MCF 10A (cell line): ENCODE data around the gene PC. TPM values are rescaled to one million over a fixed set of nuclear protein-coding genes. Genes with fewer than 3 reads are reported as not detected.

Experiments used
- BruUV-seq: library from RNA; stranded (reverse); fragments of 400-500 nt; replicated peaks from 2 replicates; lab custom pipeline; 2021; lab: Mats Ljungman, UMichigan
- CTCF ChIA-PET: fragments of 300-600 bp; sonication (Branson Sonifier 250); formaldehyde crosslinking; extraction: SDS; loops from one replicate; lab custom pipeline; 2021; ENCODE audit warnings: antibody characterized with exemption, inconsistent platforms; lab: Yijun Ruan, JAX
- POLR2A ChIA-PET: fragments of 300-600, 350-650 bp; sonication (Branson Sonifier 250); formaldehyde crosslinking; extraction: SDS; loops from one replicate; lab custom pipeline; 2020; ENCODE audit warnings: antibody characterized with exemption, inconsistent platforms; lab: Yijun Ruan, JAX
- DNase-seq: peaks from one replicate; pipeline ENCODE4 v3.0.0-alpha.2; 2018; ENCODE audit not compliant: unreplicated experiment
- H3K27ac Mint-ChIP-seq: one replicate; pipeline ENCODE4 v1.8.0; 2022; ENCODE audit warnings: mild to moderate bottlenecking, low read depth, mixed read lengths; ENCODE audit not compliant: unreplicated experiment
- H3K27me3 Mint-ChIP-seq: one replicate; pipeline ENCODE4 v1.8.0; 2022; ENCODE audit warnings: mixed read lengths; ENCODE audit not compliant: insufficient read depth, unreplicated experiment
- H3K36me3 Mint-ChIP-seq: one replicate; pipeline ENCODE4 v1.8.0; 2022; ENCODE audit warnings: mild to moderate bottlenecking, moderate library complexity, mixed read lengths; ENCODE audit not compliant: insufficient read depth, unreplicated experiment
- H3K4me1 Mint-ChIP-seq: one replicate; pipeline ENCODE4 v1.8.0; 2022; ENCODE audit warnings: mixed read lengths; ENCODE audit not compliant: insufficient read depth, unreplicated experiment
- H3K4me3 Mint-ChIP-seq: one replicate; pipeline ENCODE4 v1.8.0; 2022; ENCODE audit warnings: mild to moderate bottlenecking, moderate library complexity, mixed read lengths; ENCODE audit not compliant: unreplicated experiment
- H3K9me3 Mint-ChIP-seq: one replicate; pipeline ENCODE4 v1.8.0; 2022; ENCODE audit warnings: mixed read lengths; ENCODE audit not compliant: unreplicated experiment
- intact Hi-C: fragments of 100-400 bp; cut with micrococcal nuclease; formaldehyde crosslinking; loops from 2 replicates; pipeline ENCODE4 v1.14.1; 2022
- total RNA-seq: library from RNA; stranded (reverse); gene quantifications from 2 replicates; pipeline ENCODE4 v1.2.3, GENCODE V29; 2022
- TF ChIP-seq, protein P1 (sequence below): fragments of 200-600 bp; IDR thresholded peaks from one replicate; pipeline ENCODE4 v1.8.0; 2022; ENCODE audit warnings: antibody characterized with exemption, mild to moderate bottlenecking; ENCODE audit not compliant: unreplicated experiment

The PC gene
- total RNA-seq, 1 experiment from 2014 or later: 37.7 TPM

DNA sequence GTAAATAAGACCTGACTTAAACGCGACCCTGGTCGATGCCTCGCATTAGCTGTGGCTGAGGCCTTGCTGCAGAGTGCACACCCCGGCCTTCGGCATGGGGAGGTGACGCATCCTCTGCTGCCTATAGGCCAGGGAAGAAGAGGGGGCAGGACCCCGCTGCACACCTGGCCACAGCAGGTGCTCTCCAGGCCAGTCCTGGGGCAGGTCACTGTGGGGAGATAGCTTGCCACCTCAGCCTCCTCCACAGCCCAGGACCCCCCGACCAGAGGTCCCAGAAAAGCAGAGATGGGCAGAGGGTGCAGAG lies 88.7 kb downstream of the PC start:
- no peak overlapping the region for H3K4me3 Mint-ChIP-seq
- H3K27ac Mint-ChIP-seq: no peak overlapping the region
- H3K36me3 Mint-ChIP-seq: peaks cover 14% of the 10 kb centered on the region
- no peaks in the 10 kb centered on the region for H3K9me3 Mint-ChIP-seq
- TF ChIP-seq, protein P1, sequence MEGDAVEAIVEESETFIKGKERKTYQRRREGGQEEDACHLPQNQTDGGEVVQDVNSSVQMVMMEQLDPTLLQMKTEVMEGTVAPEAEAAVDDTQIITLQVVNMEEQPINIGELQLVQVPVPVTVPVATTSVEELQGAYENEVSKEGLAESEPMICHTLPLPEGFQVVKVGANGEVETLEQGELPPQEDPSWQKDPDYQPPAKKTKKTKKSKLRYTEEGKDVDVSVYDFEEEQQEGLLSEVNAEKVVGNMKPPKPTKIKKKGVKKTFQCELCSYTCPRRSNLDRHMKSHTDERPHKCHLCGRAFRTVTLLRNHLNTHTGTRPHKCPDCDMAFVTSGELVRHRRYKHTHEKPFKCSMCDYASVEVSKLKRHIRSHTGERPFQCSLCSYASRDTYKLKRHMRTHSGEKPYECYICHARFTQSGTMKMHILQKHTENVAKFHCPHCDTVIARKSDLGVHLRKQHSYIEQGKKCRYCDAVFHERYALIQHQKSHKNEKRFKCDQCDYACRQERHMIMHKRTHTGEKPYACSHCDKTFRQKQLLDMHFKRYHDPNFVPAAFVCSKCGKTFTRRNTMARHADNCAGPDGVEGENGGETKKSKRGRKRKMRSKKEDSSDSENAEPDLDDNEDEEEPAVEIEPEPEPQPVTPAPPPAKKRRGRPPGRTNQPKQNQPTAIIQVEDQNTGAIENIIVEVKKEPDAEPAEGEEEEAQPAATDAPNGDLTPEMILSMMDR: no peak
- BruUV-seq: no TSS peak
- H3K27me3 Mint-ChIP-seq: no peaks in the 10 kb centered on the region
- intact Hi-C loops: no loop called here
- ChIA-PET CTCF (interaction anchor here (0.6 to 0.7 kb wide), 2 partner anchors 10 to 123 kb away, joined by 3 read pairs; no protein-coding TSS in a partner anchor), POLR2A (interaction anchor here (0.6 to 1.4 kb wide), 2 partner anchors 11 to 17 kb away, joined by 3 read pairs; no protein-coding TSS in a partner anchor)
- DNase-seq: no peak
- H3K4me1 Mint-ChIP-seq: peaks cover 5% of the 10 kb centered on the region

DNA sequence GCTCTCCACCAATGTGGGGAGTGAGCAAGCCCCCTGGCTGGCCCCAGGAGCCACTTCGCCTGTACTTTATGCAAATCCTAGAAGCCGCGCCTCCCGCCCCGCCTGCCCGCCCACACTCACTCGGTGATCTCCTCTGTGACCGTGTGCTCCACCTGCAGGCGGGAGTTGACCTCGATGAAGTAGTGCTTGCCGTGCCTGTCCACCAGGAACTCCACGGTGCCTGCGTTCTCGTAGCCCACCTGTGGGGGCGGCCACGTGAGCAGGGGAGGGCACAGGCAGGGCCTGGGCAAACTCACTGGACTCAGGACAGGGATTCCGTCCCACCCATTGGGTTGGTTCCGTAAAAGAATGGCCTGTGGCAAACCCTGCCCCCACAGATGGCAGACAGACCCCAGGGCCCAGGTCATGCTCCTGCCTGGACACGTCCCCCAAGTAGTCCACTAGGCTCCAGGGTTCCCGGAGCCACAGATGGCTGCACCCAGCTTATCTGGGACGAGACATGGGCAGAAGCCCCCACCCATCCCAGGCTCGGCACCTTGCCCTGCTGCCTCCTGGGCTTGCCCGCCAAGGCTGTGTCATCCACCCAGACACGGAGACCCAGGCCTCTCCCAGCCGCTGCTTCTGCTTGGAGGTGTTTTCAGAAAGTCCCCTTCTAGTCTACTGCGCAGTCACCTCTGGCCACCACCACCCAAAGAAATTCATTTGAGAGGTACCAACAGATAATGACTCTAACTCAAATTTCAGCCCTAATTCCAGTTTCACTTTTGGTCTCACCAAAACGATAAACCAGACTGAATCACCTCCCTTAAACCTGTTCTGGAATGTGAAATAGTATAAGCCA lies 89.2 kb downstream of the PC start:
- TF ChIP-seq, protein P1: peak; percentile 27
- intact Hi-C loops: no loop called here
- Mint-ChIP-seq H3K9me3 (no peaks in the 10 kb centered on the region), H3K4me3 (no peak overlapping the region), H3K27me3 (no peaks in the 10 kb centered on the region), H3K27ac (no peak overlapping the region), H3K4me1 (no peaks in the 10 kb centered on the region), H3K36me3 (peaks cover 20% of the 10 kb centered on the region)
- no TSS peak for BruUV-seq
- POLR2A ChIA-PET: interaction anchor here (0.6 to 1.4 kb wide), 2 partner anchors 12 to 17 kb away, joined by 3 read pairs; no protein-coding TSS in a partner anchor
- DNase-seq: peak; percentile 71
- CTCF ChIA-PET: interaction anchor here (0.6 to 0.7 kb wide), 2 partner anchors 9 to 124 kb away, joined by 3 read pairs; no protein-coding TSS in a partner anchor

DNA sequence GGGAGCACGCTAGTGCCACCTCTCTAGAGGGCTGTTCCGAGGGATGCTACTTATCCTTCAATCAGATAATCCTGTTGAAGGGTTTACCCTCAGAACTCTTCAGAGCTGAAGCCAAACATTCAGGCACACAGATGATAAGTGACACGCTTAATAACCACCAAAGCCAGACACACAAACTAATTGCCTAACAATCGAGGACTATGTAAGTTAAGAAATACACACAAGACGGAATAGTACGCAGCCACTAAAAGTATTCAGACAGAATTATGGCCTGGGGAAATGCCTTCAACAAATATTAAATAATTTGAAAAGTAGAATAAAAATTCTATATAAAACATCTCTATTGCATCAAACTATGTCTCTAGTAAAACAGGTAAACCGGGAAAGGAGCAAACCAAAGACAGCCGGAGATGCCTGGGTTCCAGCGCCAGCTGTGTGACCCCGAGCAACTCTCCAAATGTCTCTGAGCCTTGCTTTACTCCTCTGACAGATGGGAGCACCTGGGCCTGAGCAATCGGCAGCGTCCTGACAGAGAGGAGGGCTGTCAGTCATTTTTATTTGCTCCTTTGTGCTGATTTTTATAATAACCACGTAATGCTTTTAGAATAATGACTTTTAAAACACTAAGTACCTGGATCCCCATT lies 90.0 kb downstream of the PC start:
- intact Hi-C loops: no loop called here
- no peaks in the 10 kb centered on the region for H3K9me3 Mint-ChIP-seq
- H3K27ac Mint-ChIP-seq: peak overlapping the region; percentile 12
- TF ChIP-seq, protein P1: no peak
- no peaks in the 10 kb centered on the region for H3K27me3 Mint-ChIP-seq
- ChIA-PET CTCF (no interaction called here), POLR2A (interaction anchor here (0.6 kb wide), 1 partner anchor 722 kb away, joined by 3 read pairs; no protein-coding TSS in a partner anchor)
- BruUV-seq: no TSS peak
- H3K4me1 Mint-ChIP-seq: no peaks in the 10 kb centered on the region
- H3K4me3 Mint-ChIP-seq: no peak overlapping the region
- no peak for DNase-seq
- H3K36me3 Mint-ChIP-seq: peaks cover 26% of the 10 kb centered on the region
